ENCODE data around the gene COL13A1.

The COL13A1 gene

GRCh38 chr10:69849825-69850224 lies 48.1 kb downstream of the COL13A1 start:
- DNase-seq = no peak
- no peak overlapping the region for H3K4me3 Mint-ChIP-seq
- peaks cover 7 to 10% of the 10 kb centered on the region in 2 donors for H3K4me1 Mint-ChIP-seq
- H3K36me3 Mint-ChIP-seq = no peaks in the 10 kb centered on the region
- H3K9me3 Mint-ChIP-seq = no peaks in the 10 kb centered on the region
- no peak for ATAC-seq (replicated peaks)
- no peak overlapping the region for H3K27ac Mint-ChIP-seq
- H3K27me3 Mint-ChIP-seq = peaks cover 31 to 32% of the 10 kb centered on the region in 2 donors

GRCh38 chr10:69850440-69850839 lies 48.7 kb downstream of the COL13A1 start:
- no peaks in the 10 kb centered on the region for H3K9me3 Mint-ChIP-seq
- no peak for DNase-seq
- H3K27ac Mint-ChIP-seq = no peak overlapping the region
- no peaks in the 10 kb centered on the region for H3K36me3 Mint-ChIP-seq
- no peak overlapping the region for H3K4me3 Mint-ChIP-seq
- ATAC-seq (replicated peaks) = no peak
- peaks cover 28 to 29% of the 10 kb centered on the region in 2 donors for H3K27me3 Mint-ChIP-seq
- H3K4me1 Mint-ChIP-seq = peaks cover 6 to 10% of the 10 kb centered on the region in 2 donors

- Mint-ChIP-seq H3K9me3 (no peaks in the 10 kb centered on the region), H3K4me3 (no peak overlapping the region), H3K27ac (no peak overlapping the region), H3K4me1 (peaks cover 0 to 6% of the 10 kb centered on the region in 2 donors), H3K36me3 (no peaks in the 10 kb centered on the region), H3K27me3 (peaks cover 22 to 25% of the 10 kb centered on the region in 2 donors)
- no peak for ATAC-seq (replicated peaks)
- DNase-seq = no peak
These were observed 49.6 kb downstream of the COL13A1 start for GRCh38 chr10:69851306-69851705.

- Mint-ChIP-seq H3K9me3 (no peaks in the 10 kb centered on the region), H3K27ac (no peak overlapping the region), H3K4me3 (no peak overlapping the region), H3K27me3 (peaks cover 6 to 11% of the 10 kb centered on the region in 2 donors), H3K36me3 (no peaks in the 10 kb centered on the region), H3K4me1 (no peaks in the 10 kb centered on the region)
- DNase-seq (no peak), ATAC-seq (replicated peaks) (no peak)
These were observed 51.4 kb downstream of the COL13A1 start for GRCh38 chr10:69853064-69853463.

- ATAC-seq (replicated peaks) (no peak), DNase-seq (no peak)
- H3K4me1 Mint-ChIP-seq = no peaks in the 10 kb centered on the region
- H3K27ac Mint-ChIP-seq = no peak overlapping the region
- H3K4me3 Mint-ChIP-seq = no peak overlapping the region
- H3K36me3 Mint-ChIP-seq = no peaks in the 10 kb centered on the region
- H3K9me3 Mint-ChIP-seq = no peaks in the 10 kb centered on the region
- peaks cover 4 to 11% of the 10 kb centered on the region in 2 donors for H3K27me3 Mint-ChIP-seq
These were observed 53.0 kb downstream of the COL13A1 start for GRCh38 chr10:69854511-69855345.

GRCh38 chr10:69855346-69856111 lies 53.8 kb downstream of the COL13A1 start:
- no peaks in the 10 kb centered on the region for H3K9me3 Mint-ChIP-seq

GRCh38 chr10:69856601-69857166 lies 55.0 kb downstream of the COL13A1 start:
- Mint-ChIP-seq H3K4me3 (no peak overlapping the region), H3K4me1 (peaks cover 8 to 13% of the 10 kb centered on the region in 2 donors), H3K9me3 (no peaks in the 10 kb centered on the region), H3K27me3 (peaks cover 4 to 11% of the 10 kb centered on the region in 2 donors), H3K36me3 (no peaks in the 10 kb centered on the region), H3K27ac (no peak overlapping the region)
- no peak for ATAC-seq (replicated peaks)
- DNase-seq = no peak

More at GRCh38 chr10:69855346-69856111, 53.8 kb downstream of the COL13A1 start:
- peaks cover 1 to 2% of the 10 kb centered on the region in 2 donors for H3K4me1 Mint-ChIP-seq
- no peaks in the 10 kb centered on the region for H3K36me3 Mint-ChIP-seq
- H3K4me3 Mint-ChIP-seq = no peak overlapping the region
- H3K27ac Mint-ChIP-seq = no peak overlapping the region
- DNase-seq (no peak), ATAC-seq (replicated peaks) (no peak)
- H3K27me3 Mint-ChIP-seq = peaks cover 4 to 11% of the 10 kb centered on the region in 2 donors

- ATAC-seq (replicated peaks) = no peak
- no peaks in the 10 kb centered on the region for H3K36me3 Mint-ChIP-seq
- no peak for DNase-seq
- no peaks in the 10 kb centered on the region for H3K9me3 Mint-ChIP-seq
- H3K4me3 Mint-ChIP-seq = no peak overlapping the region
- H3K27me3 Mint-ChIP-seq = peaks cover 4 to 8% of the 10 kb centered on the region in 2 donors
- H3K27ac Mint-ChIP-seq = no peak overlapping the region
- H3K4me1 Mint-ChIP-seq = peaks cover 8 to 13% of the 10 kb centered on the region in 2 donors
These were observed 56.5 kb downstream of the COL13A1 start for GRCh38 chr10:69858201-69858600.

- H3K9me3 Mint-ChIP-seq = no peaks in the 10 kb centered on the region
- H3K4me3 Mint-ChIP-seq = no peak overlapping the region
- DNase-seq = no peak
- no peak overlapping the region for H3K27ac Mint-ChIP-seq
- H3K27me3 Mint-ChIP-seq = peaks cover 9 to 10% of the 10 kb centered on the region in 2 donors
- peak; percentile 42 to 69 for ATAC-seq (replicated peaks)
- peaks cover 8 to 13% of the 10 kb centered on the region in 2 donors for H3K4me1 Mint-ChIP-seq
- no peaks in the 10 kb centered on the region for H3K36me3 Mint-ChIP-seq
These were observed 58.6 kb downstream of the COL13A1 start for GRCh38 chr10:69860271-69860670.

GRCh38 chr10:69861251-69862240 lies 59.8 kb downstream of the COL13A1 start:
- Mint-ChIP-seq H3K27ac (no peak overlapping the region), H3K9me3 (no peaks in the 10 kb centered on the region), H3K4me1 (peaks cover 8 to 13% of the 10 kb centered on the region in 2 donors), H3K4me3 (no peak overlapping the region), H3K27me3 (peaks cover 5 to 15% of the 10 kb centered on the region in 2 donors), H3K36me3 (no peaks in the 10 kb centered on the region)
- ATAC-seq (replicated peaks) = peak; percentile 67 to 73
- DNase-seq = no peak

- Mint-ChIP-seq H3K36me3 (no peaks in the 10 kb centered on the region), H3K27ac (no peak overlapping the region), H3K4me3 (no peak overlapping the region), H3K27me3 (peaks cover 9 to 15% of the 10 kb centered on the region in 2 donors), H3K4me1 (peaks cover 8 to 13% of the 10 kb centered on the region in 2 donors), H3K9me3 (no peaks in the 10 kb centered on the region)
- no peak for DNase-seq
- ATAC-seq (replicated peaks) = no peak
These were observed 61.3 kb downstream of the COL13A1 start for GRCh38 chr10:69862882-69863530.

GRCh38 chr10:69863580-69863979 lies 61.9 kb downstream of the COL13A1 start:
- DNase-seq (no peak), ATAC-seq (replicated peaks) (no peak)
- Mint-ChIP-seq H3K36me3 (no peaks in the 10 kb centered on the region), H3K9me3 (no peaks in the 10 kb centered on the region), H3K4me3 (no peak overlapping the region), H3K4me1 (peaks cover 8 to 13% of the 10 kb centered on the region in 2 donors), H3K27ac (no peak overlapping the region), H3K27me3 (peaks cover 9 to 15% of the 10 kb centered on the region in 2 donors)

- Mint-ChIP-seq H3K27me3 (peaks cover 9 to 15% of the 10 kb centered on the region in 2 donors), H3K4me3 (no peak overlapping the region), H3K4me1 (peaks cover 8 to 13% of the 10 kb centered on the region in 2 donors), H3K9me3 (no peaks in the 10 kb centered on the region), H3K36me3 (no peaks in the 10 kb centered on the region), H3K27ac (no peak overlapping the region)
- DNase-seq (no peak), ATAC-seq (replicated peaks) (no peak)
These were observed 62.6 kb downstream of the COL13A1 start for GRCh38 chr10:69864321-69864720.

Measured in stimulated activated naive B cell treated with anti-CD40 and anti-IgM and Interleukin-4, amounts not matched to agents 10 μg/mL and 1 μg/mL and 100 μg/mL, for 72 hours (primary cell).